Measurements from ENCODE around the gene SPRR3.

DNA sequence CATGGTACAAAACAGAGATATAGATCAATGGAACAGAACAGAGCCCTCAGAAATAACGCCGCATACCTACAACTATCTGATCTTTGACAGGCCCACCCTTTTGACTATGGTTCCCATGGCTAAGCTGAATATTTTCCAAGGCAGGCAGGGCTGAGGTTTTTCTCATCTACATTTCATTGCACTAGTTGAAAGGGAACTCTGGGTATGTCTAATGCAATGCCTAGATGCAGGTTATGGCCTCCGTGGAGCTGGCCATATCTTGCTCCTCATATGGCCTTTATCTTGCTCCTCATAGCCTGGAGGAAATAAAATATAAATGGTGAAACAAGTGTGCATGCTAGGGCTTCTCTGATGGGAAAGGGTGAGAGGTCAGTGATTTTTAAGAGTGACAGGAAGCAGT is 44.0 kb upstream of the SPRR3 start:
- no peak for TF ChIP-seq POLR2A (IDR thresholded peaks at IDR 0.05)
- TF ChIP-seq, protein P1, sequence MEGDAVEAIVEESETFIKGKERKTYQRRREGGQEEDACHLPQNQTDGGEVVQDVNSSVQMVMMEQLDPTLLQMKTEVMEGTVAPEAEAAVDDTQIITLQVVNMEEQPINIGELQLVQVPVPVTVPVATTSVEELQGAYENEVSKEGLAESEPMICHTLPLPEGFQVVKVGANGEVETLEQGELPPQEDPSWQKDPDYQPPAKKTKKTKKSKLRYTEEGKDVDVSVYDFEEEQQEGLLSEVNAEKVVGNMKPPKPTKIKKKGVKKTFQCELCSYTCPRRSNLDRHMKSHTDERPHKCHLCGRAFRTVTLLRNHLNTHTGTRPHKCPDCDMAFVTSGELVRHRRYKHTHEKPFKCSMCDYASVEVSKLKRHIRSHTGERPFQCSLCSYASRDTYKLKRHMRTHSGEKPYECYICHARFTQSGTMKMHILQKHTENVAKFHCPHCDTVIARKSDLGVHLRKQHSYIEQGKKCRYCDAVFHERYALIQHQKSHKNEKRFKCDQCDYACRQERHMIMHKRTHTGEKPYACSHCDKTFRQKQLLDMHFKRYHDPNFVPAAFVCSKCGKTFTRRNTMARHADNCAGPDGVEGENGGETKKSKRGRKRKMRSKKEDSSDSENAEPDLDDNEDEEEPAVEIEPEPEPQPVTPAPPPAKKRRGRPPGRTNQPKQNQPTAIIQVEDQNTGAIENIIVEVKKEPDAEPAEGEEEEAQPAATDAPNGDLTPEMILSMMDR (IDR thresholded peaks at IDR 0.05): no peak

Measured in esophagus squamous epithelium (tissue), 4 donors.